HG03521 (cell line): ENCODE data around the gene NOL4.
"Not testable (repeated sequence)": the region's sequence is repeated elsewhere in the genome, so short reads cannot be mapped to it uniquely, and the experiment has no call there.

Source experiments
- ATAC-seq: cut with Tn5 transposase; IDR thresholded peaks from one replicate; pipeline ENCODE4 v1.9.1; 2021; ENCODE audit warnings: mild to moderate bottlenecking, moderate library complexity; ENCODE audit not compliant: unreplicated experiment

Gene NOL4

GRCh38 chr18:34224423-34225217 is at the start of gene NOL4:
TSS of gene NOL4 (minus strand) at chr18:34224913. CDS start at chr18:34223253, 1,660 bp downstream.
- no peak for ATAC-seq

- ATAC-seq, result not testable (repeated sequence)
Measured at GRCh38 chr18:34266029-34266428, 41.3 kb upstream of the NOL4 start.

GRCh38 chr18:34261865-34262780 is 37.4 kb upstream of the NOL4 start:
- peak; percentile 48 for ATAC-seq

GRCh38 chr18:34258176-34258575 is 33.5 kb upstream of the NOL4 start:
- ATAC-seq, result no peak

- no peak for ATAC-seq
Measured at GRCh38 chr18:34251919-34252318, 27.2 kb upstream of the NOL4 start.

GRCh38 chr18:34248727-34249126 is 24.0 kb upstream of the NOL4 start:
- no peak for ATAC-seq

GRCh38 chr18:34242739-34243138 is 18.0 kb upstream of the NOL4 start:
- ATAC-seq, result no peak

GRCh38 chr18:34233781-34234388 is 9.2 kb upstream of the NOL4 start:
- ATAC-seq, result not testable (repeated sequence)

- ATAC-seq, result no peak
Measured at GRCh38 chr18:34225218-34225553, 473 bp upstream of the NOL4 start.

- no peak for ATAC-seq
Measured at GRCh38 chr18:34223893-34224422, 755 bp downstream of the NOL4 start.

- no peak for ATAC-seq
Measured at GRCh38 chr18:34223164-34223892, 1.4 kb downstream of the NOL4 start.

- no peak for ATAC-seq
Measured at GRCh38 chr18:34222307-34223163, 2.2 kb downstream of the NOL4 start.

- no peak for ATAC-seq
Measured at GRCh38 chr18:34221971-34222306, 2.8 kb downstream of the NOL4 start.

GRCh38 chr18:34220081-34220815 is 4.5 kb downstream of the NOL4 start:
- no peak for ATAC-seq

- ATAC-seq, result no peak
Measured at GRCh38 chr18:34219651-34220050, 5.1 kb downstream of the NOL4 start.

GRCh38 chr18:34212511-34212910 is 12.2 kb downstream of the NOL4 start:
- ATAC-seq, result no peak

- ATAC-seq, result no peak
Measured at GRCh38 chr18:34207344-34207851, 17.3 kb downstream of the NOL4 start.

- ATAC-seq, result no peak
Measured at GRCh38 chr18:34203866-34204265, 20.8 kb downstream of the NOL4 start.

GRCh38 chr18:34196256-34196655 is 28.5 kb downstream of the NOL4 start:
- no peak for ATAC-seq
